Measurements from ENCODE around the gene B3GLCT. TPM values are rescaled to one million over a fixed set of nuclear protein-coding genes. Genes with fewer than 3 reads are reported as not detected.

The B3GLCT gene
- total and polyA plus RNA-seq, 9 donors: 4.1 to 10.8 (median 7.9) TPM

DNA sequence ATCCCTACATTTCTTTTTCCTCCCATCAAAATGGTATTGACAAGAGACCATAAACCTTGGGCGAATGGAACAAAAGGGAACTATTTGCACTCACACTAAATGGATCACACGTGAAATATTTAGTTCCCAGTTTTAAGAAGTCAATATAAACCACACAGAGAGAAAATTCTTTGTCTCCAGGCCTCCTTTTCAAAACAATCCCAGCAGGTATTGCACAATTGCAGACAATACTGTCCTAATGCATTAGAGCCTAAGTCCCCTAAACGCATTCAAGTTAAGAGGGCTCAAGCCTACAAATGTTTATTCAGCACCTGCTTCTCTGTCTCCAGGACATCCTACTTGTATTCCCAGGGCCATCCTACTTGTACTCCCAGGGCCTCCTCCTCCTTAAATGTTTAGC, 1.3 kb upstream of the B3GLCT start:
- H3K36me3 ChIP-seq: no peaks in the 10 kb centered on the region
- no peaks in the 10 kb centered on the region for H3K9me3 ChIP-seq
- no peak overlapping the region for H3K27ac ChIP-seq
- H3K27me3 ChIP-seq: no peaks in the 10 kb centered on the region
- intact Hi-C loops (cut with DNase I): no loop called here
- no peak overlapping the region for H3K4me3 ChIP-seq
- WGBS, 3 donors: 80 to 92% (median 85%) methylated on average over 3 of the region's 3 CpGs
- TF ChIP-seq CTCF (IDR thresholded peaks at IDR 0.05): no peak
- TF ChIP-seq POLR2A (IDR thresholded peaks at IDR 0.05): no peak
- TF ChIP-seq EP300 (IDR thresholded peaks at IDR 0.05): no peak
- H3K4me1 ChIP-seq (ENCODE audit: insufficient read depth): peaks cover 4% of the 10 kb centered on the region
- DNase-seq: no peak

GRCh38 chr13:31199527-31199848, 287 bp upstream of the B3GLCT start:
- peak overlapping the region; percentile 84 for H3K4me3 ChIP-seq
- no peaks in the 10 kb centered on the region for H3K27me3 ChIP-seq
- no peaks in the 10 kb centered on the region for H3K36me3 ChIP-seq
- TF ChIP-seq CTCF (IDR thresholded peaks at IDR 0.05): no peak
- H3K27ac ChIP-seq: peak overlapping the region; percentile 90 to 99
- intact Hi-C loops (cut with DNase I): no loop called here
- DNase-seq: no peak
- no peaks in the 10 kb centered on the region for H3K9me3 ChIP-seq
- H3K4me1 ChIP-seq (ENCODE audit: insufficient read depth): peaks cover 4% of the 10 kb centered on the region
- WGBS, 3 donors: 4 to 14% (median 5%) methylated on average over 7 to 15 of the region's 15 CpGs

- intact Hi-C loops (cut with DNase I): no loop called here
- Histone ChIP-seq H3K4me3 (peak overlapping the region; percentile 84), H3K36me3 (no peaks in the 10 kb centered on the region), H3K27me3 (no peaks in the 10 kb centered on the region), H3K4me1 (ENCODE audit: insufficient read depth) (peaks cover 4% of the 10 kb centered on the region), H3K27ac (peak overlapping the region; percentile 90 to 99), H3K9me3 (no peaks in the 10 kb centered on the region)
- DNase-seq: peak in 3 of 5 donors; percentile 38 to 45 (median 39)
- TF ChIP-seq CTCF (IDR thresholded peaks at IDR 0.05) (no peak), EP300 (IDR thresholded peaks at IDR 0.05) (no peak), POLR2A (IDR thresholded peaks at IDR 0.05) (no peak)
- 0 to 1% (median 0%) methylated on average over 18 to 34 of the region's 34 CpGs for WGBS, 3 donors
Measured at GRCh38 chr13:31200637-31200971, 829 bp downstream of the B3GLCT start.

GRCh38 chr13:31201341-31202031, 1.7 kb downstream of the B3GLCT start:
- intact Hi-C loops (cut with DNase I): no loop called here
- peak in 4 of 5 donors; percentile 25 to 52 (median 33) for DNase-seq
- H3K4me3 ChIP-seq: peak overlapping the region; percentile 84
- H3K36me3 ChIP-seq: no peaks in the 10 kb centered on the region
- H3K9me3 ChIP-seq: no peaks in the 10 kb centered on the region
- H3K27ac ChIP-seq: no peak overlapping the region
- H3K27me3 ChIP-seq: no peaks in the 10 kb centered on the region
- 25 to 30% (median 30%) methylated on average over 7 of the region's 7 CpGs for WGBS, 3 donors
- peaks cover 4% of the 10 kb centered on the region for H3K4me1 ChIP-seq (ENCODE audit: insufficient read depth)
- TF ChIP-seq CTCF (IDR thresholded peaks at IDR 0.05) (no peak), POLR2A (IDR thresholded peaks at IDR 0.05) (no peak), EP300 (IDR thresholded peaks at IDR 0.05) (no peak)

Measured in ovary (tissue), 9 donors.